K562 (cell line): ENCODE data around the gene TMSB15B. TPM values are rescaled to one million over a fixed set of nuclear protein-coding genes. Genes with fewer than 3 reads are reported as not detected.

ENCODE experiments used
- ATAC-seq: fragments of 200-7000 bp; cut with Tn5 transposase; 3 replicates; pipeline ENCODE4 v1.9.1; 2020; ENCODE audit warnings: moderate library complexity
- BruUV-seq: library from RNA; stranded (reverse); fragments of 400-500 nt; replicated peaks from 2 replicates; lab custom pipeline; 2021; lab: Mats Ljungman, UMichigan
- CTCF ChIA-PET: fragments of 300-600 bp; formaldehyde crosslinking; extraction: SDS; loops from one replicate; lab custom pipeline; 2021; ENCODE audit warnings: low intra/inter-chr PET ratio; lab: Yijun Ruan, JAX
- POLR2A ChIA-PET: fragments of 300-600, 350-650 bp; sonication (Branson Sonifier 250); formaldehyde crosslinking; extraction: SDS; loops from one replicate; lab custom pipeline; 2021; ENCODE audit warnings: antibody characterized with exemption, inconsistent platforms; lab: Yijun Ruan, JAX
- DNase-seq, 4 experiments: peaks; one replicate each; pipeline versions ENCODE4 v3.0.0 to v3.0.0-alpha.2; 2011 to 2018; ENCODE audit warnings: low spot score in 3 of 4, mixed read lengths in 3 of 4; ENCODE audit errors: extremely low read depth in 1 of 4
- FAIRE-seq: peaks from 2 replicates; lab custom pipeline; 2011; peaks lifted over from hg19 to GRCh38; lab: Jason Lieb, UNC
- H2AFZ ChIP-seq: 2 replicates; pipeline ENCODE4 v1.6.0; 2011; ENCODE audit warnings: low read depth, low read length, control low read depth, inconsistent platforms
- H3K27ac ChIP-seq: fragments of 200-600 bp; 3 replicates; pipeline ENCODE4 v1.8.0; 2011; ENCODE audit warnings: low read depth, mild to moderate bottlenecking, control low read depth, inconsistent platforms, low read length, moderate library complexity, mixed read lengths; ENCODE audit errors: extremely low read depth
- H3K27me3 ChIP-seq, 2 experiments: fragments of 300-600 bp in 1 of 2; 2 replicates in 1 of 2; 3 replicates in 1 of 2; pipeline versions ENCODE4 v1.6.0 to v1.8.0; 2011; ENCODE audit warnings: inconsistent platforms in 2 of 2, low read length in 2 of 2, mild to moderate bottlenecking in 1 of 2, mixed read lengths in 1 of 2, moderate library complexity in 1 of 2; ENCODE audit not compliant: control insufficient read depth in 2 of 2, insufficient read depth in 2 of 2
- H3K36me3 ChIP-seq: fragments of 300-600 bp; 3 replicates; pipeline ENCODE4 v1.8.0; 2011; ENCODE audit warnings: mild to moderate bottlenecking, low read length, inconsistent platforms; ENCODE audit not compliant: control insufficient read depth, insufficient read depth
- H3K4me1 ChIP-seq, 2 experiments: fragments of 200-600 bp in 1 of 2; replicated peaks in 1 of 2; 2 replicates in 1 of 2; 3 replicates in 1 of 2; pipeline versions ENCODE4 v1.5.1 to v1.8.0; 2011; ENCODE audit warnings: inconsistent platforms in 2 of 2, low read length in 2 of 2, mild to moderate bottlenecking in 1 of 2, mixed read lengths in 1 of 2, moderate library complexity in 1 of 2; ENCODE audit not compliant: control insufficient read depth in 2 of 2, insufficient read depth in 2 of 2
- H3K4me2 ChIP-seq: 2 replicates; pipeline ENCODE4 v1.6.1; 2011; ENCODE audit warnings: low read length, control low read depth, inconsistent platforms, mixed read lengths; ENCODE audit not compliant: insufficient read depth
- H3K4me3 ChIP-seq: fragments of 200-600 bp; sonication (generic), shearing (Covaris generic); 2 replicates; pipeline ENCODE4 v1.5.1; 2016; ENCODE audit warnings: control low read depth, inconsistent platforms
- H3K79me2 ChIP-seq: fragments of 200-600 bp; 3 replicates; pipeline ENCODE4 v1.8.0; 2011; ENCODE audit warnings: low read length, inconsistent platforms; ENCODE audit not compliant: control insufficient read depth, insufficient read depth
- H3K9ac ChIP-seq, 2 experiments: 2 replicates each; pipeline versions ENCODE4 v1.6.0 to v1.6.1; 2011; ENCODE audit warnings: low read depth in 2 of 2, low read length in 2 of 2, control low read depth in 1 of 2, inconsistent platforms in 1 of 2, mild to moderate bottlenecking in 1 of 2, mixed read lengths in 1 of 2; ENCODE audit not compliant: insufficient read depth in 1 of 2
- H3K9me1 ChIP-seq: one replicate; pipeline ENCODE4 v1.6.0; 2011; ENCODE audit warnings: inconsistent platforms, mild to moderate bottlenecking, low read length, moderate library complexity; ENCODE audit not compliant: control insufficient read depth, insufficient read depth
- H3K9me3 ChIP-seq: replicated peaks from 2 replicates; pipeline ENCODE4 v1.5.1; 2011; ENCODE audit warnings: low read depth, low read length, inconsistent platforms; ENCODE audit not compliant: control insufficient read depth, insufficient read depth
- H4K20me1 ChIP-seq: replicated peaks from 2 replicates; pipeline ENCODE4 v1.6.1; 2011; ENCODE audit warnings: low read length, inconsistent platforms, mixed read lengths; ENCODE audit not compliant: control insufficient read depth, insufficient read depth
- WGBS: fragments of 100-300 bp; shearing (Covaris generic); methylation state at CpG from one replicate; pipeline ENCODE4 v1.1.6; 2016; ENCODE audit warnings: low coverage, mixed read lengths; ENCODE audit not compliant: insufficient coverage; ENCODE audit errors: missing lambda C conversion rate; 5-methylcytosine and 5-hydroxymethylcytosine counted together
- in situ Hi-C: fragments of 300-500 bp; cut with MboI; formaldehyde crosslinking; loops from 4 replicates; pipeline ENCODE4 v1.15.0; 2018; ENCODE audit warnings: inconsistent platforms, mixed read lengths
- intact Hi-C: fragments of 100-400 bp; cut with micrococcal nuclease; formaldehyde crosslinking; loops from 2 replicates; pipeline ENCODE4 v1.14.2; 2022
- polyA plus RNA-seq, 8 experiments: library from polyadenylated mRNA; depleted of rRNA in 4 of 8; stranded (reverse) in 5 of 8; unstranded in 3 of 8; fragments of >200 nt; fragmentation: Nextera tagmentation in 2 of 8; fragmentation: Illumina TruSeq in 1 of 8; extraction: Ambion mirVana in 2 of 8; extraction: Trizol in 1 of 8; gene quantifications; 2 replicates each; pipeline versions ENCODE4 v1.2.1 to v1.2.3, GENCODE V29; 2011 to 2014; ENCODE audit warnings: inconsistent platforms in 1 of 8, missing spikeins in 1 of 8
- total RNA-seq, 7 experiments: library from RNA; depleted of rRNA in 6 of 7; stranded (reverse); fragments of >200 nt in 6 of 7; fragmentation: Illumina TruSeq in 2 of 7; extraction: Trizol in 2 of 7; gene quantifications; 2 replicates each; pipeline versions ENCODE4 v1.2.1 to v1.2.3, GENCODE V29; 2011 to 2021; ENCODE audit warnings: low replicate concordance in 1 of 7
- TF ChIP-seq, protein P1 (sequence below), 3 experiments: IDR thresholded peaks in 2 of 3; conservative IDR thresholded peaks in 1 of 3; 2 replicates each; pipeline ENCODE4 v1.5.1; 2011 to 2012; ENCODE audit warnings: low read length in 3 of 3, mild to moderate bottlenecking in 3 of 3, control low read depth in 2 of 3, improper control_type of control experiment in 1 of 3, inconsistent platforms in 1 of 3, low read depth in 1 of 3, mixed read lengths in 1 of 3, moderate library complexity in 1 of 3; ENCODE audit not compliant: insufficient read depth in 2 of 3
- TF ChIP-seq, protein P2 (sequence below): fragments of 250-450 bp; sonication (Bioruptor Pico); IDR thresholded peaks from 2 replicates; pipeline ENCODE4 v1.8.0; 2021; ENCODE audit warnings: borderline replicate concordance, mild to moderate bottlenecking, moderate library complexity; ENCODE audit not compliant: poor library complexity, severe bottlenecking

Gene TMSB15B
- total and polyA plus RNA-seq, 9 of the 15 experiments (the other 6 are each of a cell fraction or from before 2014, with no cell fraction given) = 0.05 to 0.77 (median 0.32) TPM; not detected in 4

DNA sequence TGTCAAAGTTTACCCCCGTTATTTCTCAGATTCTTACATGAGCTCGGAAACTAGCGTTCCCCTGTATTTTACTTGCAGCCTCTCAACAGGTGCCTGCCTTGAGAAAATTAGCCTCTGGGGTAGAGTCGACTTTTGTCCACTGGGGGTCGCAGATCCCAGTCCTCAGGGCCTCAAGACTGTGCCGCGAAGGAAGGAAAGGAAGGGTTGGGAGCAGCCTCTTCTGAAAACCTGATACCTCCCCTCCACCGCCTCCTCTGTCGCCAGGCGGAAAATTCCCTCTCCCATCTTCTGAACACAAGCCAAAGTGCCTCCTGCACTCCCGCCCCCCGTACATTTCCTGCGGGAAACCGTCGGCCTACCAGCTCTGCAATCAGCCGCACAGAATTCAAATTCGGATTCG lies 44.4 kb upstream of the TMSB15B start:
- TF ChIP-seq, protein P1, sequence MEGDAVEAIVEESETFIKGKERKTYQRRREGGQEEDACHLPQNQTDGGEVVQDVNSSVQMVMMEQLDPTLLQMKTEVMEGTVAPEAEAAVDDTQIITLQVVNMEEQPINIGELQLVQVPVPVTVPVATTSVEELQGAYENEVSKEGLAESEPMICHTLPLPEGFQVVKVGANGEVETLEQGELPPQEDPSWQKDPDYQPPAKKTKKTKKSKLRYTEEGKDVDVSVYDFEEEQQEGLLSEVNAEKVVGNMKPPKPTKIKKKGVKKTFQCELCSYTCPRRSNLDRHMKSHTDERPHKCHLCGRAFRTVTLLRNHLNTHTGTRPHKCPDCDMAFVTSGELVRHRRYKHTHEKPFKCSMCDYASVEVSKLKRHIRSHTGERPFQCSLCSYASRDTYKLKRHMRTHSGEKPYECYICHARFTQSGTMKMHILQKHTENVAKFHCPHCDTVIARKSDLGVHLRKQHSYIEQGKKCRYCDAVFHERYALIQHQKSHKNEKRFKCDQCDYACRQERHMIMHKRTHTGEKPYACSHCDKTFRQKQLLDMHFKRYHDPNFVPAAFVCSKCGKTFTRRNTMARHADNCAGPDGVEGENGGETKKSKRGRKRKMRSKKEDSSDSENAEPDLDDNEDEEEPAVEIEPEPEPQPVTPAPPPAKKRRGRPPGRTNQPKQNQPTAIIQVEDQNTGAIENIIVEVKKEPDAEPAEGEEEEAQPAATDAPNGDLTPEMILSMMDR (IDR thresholded peaks at IDR 0.05 in 2 of 3, conservative IDR thresholded peaks at IDR 0.05 in 1 of 3; ENCODE audit: insufficient read depth in 2 of 3, low read depth in 1 of 3, low read length in 3 of 3) = peak; percentile 42 to 47 (median 47); a peak in 5 of 6 replicates
- TF ChIP-seq, protein P2, sequence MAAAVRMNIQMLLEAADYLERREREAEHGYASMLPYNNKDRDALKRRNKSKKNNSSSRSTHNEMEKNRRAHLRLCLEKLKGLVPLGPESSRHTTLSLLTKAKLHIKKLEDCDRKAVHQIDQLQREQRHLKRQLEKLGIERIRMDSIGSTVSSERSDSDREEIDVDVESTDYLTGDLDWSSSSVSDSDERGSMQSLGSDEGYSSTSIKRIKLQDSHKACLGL (CRISPR knock-in tag) = no peak
- POLR2A ChIA-PET = interaction anchor here (0.6 kb wide), 1 partner anchor 238 kb away, joined by 3 read pairs; no protein-coding TSS in a partner anchor
- H3K4me1 ChIP-seq = peaks cover 0 to 7% of the 10 kb centered on the region in 2 experiments; a peak in 2 of 5 replicates
- 16% methylated on average over 11 of the region's 18 CpGs for WGBS
- no peak overlapping the region for H3K4me2 ChIP-seq
- in situ Hi-C loops = no loop called here
- DNase-seq (peak; percentile 26 to 39 (median 36)), FAIRE-seq (peak; percentile 6), ATAC-seq (peak; percentile 96)
- no peaks in the 10 kb centered on the region for H3K79me2 ChIP-seq
- H3K9me3 ChIP-seq = no peaks in the 10 kb centered on the region
- H3K27me3 ChIP-seq = peaks cover 2 to 11% of the 10 kb centered on the region in 2 experiments; a peak in 3 of 5 replicates
- no peak overlapping the region for H3K4me3 ChIP-seq
- H3K9ac ChIP-seq = no peak overlapping the region
- no peaks in the 10 kb centered on the region for H3K36me3 ChIP-seq
- CTCF ChIA-PET = no interaction called here
- intact Hi-C loops = loop anchor here (5.0 kb wide), 1 partner anchor 51 kb away; no protein-coding TSS in a partner anchor
- H3K27ac ChIP-seq = no peak overlapping the region
- BruUV-seq = no TSS peak
- no peaks in the 10 kb centered on the region for H4K20me1 ChIP-seq
- H3K9me1 ChIP-seq = no peaks in the 10 kb centered on the region
- H2AFZ ChIP-seq = no peak overlapping the region
